DOHH2 (cell line): ENCODE measurements around the gene TEX19.
"Not testable (repeated sequence)": the region's sequence is repeated elsewhere in the genome, so short reads cannot be mapped to it uniquely, and the experiment has no call there.

Source experiments
- CTCF ChIP-seq: fragments of 200-600 bp; sonication (generic); IDR thresholded peaks from one replicate; pipeline ENCODE4 v1.5.1; 2014; ENCODE audit warnings: antibody characterized with exemption, mild to moderate bottlenecking, low read depth, low read length; ENCODE audit not compliant: poor library complexity, severe bottlenecking
- EZH2phosphoT487 ChIP-seq: fragments of 200-600 bp; sonication (generic); IDR thresholded peaks from 2 replicates; pipeline ENCODE4 v1.6.1; 2017; ENCODE audit warnings: borderline replicate concordance, mild to moderate bottlenecking, antibody characterized with exemption, low read length, moderate library complexity, mixed read lengths

- not testable (repeated sequence) for TF ChIP-seq CTCF, EZH2phosphoT487
Observed at GRCh38 chr17:82412081-82412480, 53.0 kb downstream of the TEX19 start.
